GM18907 (cell line): Measurements from ENCODE around the gene YPEL4.

Source experiments
- ATAC-seq: cut with Tn5 transposase; IDR thresholded peaks from one replicate; pipeline ENCODE4 v1.9.1; 2021; ENCODE audit warnings: mild to moderate bottlenecking, moderate library complexity; ENCODE audit not compliant: unreplicated experiment

YPEL4 gene

DNA sequence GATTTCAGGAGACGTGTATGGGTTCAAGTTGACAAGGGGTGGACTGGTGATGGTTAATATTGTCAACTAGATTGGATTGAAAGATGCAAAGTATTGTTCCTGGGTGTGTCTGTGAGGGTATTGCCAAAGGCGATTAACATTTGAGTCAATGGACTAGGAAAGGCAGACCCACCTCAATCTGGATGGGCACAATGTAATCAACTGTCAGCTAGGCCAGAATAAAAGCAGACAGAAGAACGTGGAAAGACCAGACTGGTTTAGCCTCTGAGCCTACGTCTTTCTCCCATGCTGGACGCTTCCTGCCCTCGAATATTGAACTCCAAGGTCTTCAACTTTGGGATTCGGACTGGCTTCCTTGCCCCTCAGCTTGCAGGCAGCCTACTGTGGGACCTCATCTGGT, 1.7 kb upstream of the YPEL4 start:
- ATAC-seq, result no peak

DNA sequence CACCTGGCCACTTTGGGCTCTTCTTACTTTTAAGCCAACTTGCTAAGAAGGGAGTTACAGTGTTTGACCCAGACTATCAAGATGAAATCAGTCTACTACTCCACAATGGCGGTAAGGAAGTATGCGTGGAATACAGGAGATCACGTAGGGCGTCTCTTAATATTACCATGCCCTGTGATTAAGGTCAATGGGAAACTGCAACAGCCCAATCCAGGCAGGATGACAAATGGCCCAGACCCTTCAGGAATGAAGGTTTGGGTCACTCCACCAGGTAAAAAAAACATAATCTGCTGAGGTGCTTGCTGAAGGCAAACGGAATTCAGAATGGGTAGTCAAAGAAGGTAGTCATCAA, 1.0 kb upstream of the YPEL4 start:
- ATAC-seq, result no peak

- no peak for ATAC-seq
These were observed 644 bp downstream of the YPEL4 start for GRCh38 chr11:57648801-57649735.

GRCh38 chr11:57647960-57648800, 1.5 kb downstream of the YPEL4 start:
- no peak for ATAC-seq

DNA sequence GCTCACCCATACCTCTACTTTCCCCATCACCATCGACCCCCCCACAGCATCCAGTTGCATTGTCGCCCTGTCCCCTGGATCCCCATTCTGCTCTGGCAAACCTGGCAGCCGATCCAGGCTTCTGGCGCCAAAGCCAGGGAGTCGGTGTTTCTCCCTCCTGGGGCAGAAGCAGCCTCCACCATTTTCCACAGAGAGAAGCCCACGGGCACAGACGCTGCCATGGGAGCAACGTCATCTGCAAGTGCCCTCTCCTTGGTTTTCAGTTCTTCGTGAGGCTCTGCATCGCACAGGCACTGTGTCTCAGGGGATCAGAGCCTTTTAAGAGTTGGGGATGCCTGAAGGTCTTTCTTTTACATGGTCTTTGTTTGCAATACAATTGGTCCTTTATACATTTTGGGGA, 2.3 kb downstream of the YPEL4 start:
- ATAC-seq, result no peak

- ATAC-seq, result no peak
These were observed 2.9 kb downstream of the YPEL4 start for GRCh38 chr11:57646799-57647303.

- ATAC-seq, result no peak
These were observed 3.4 kb downstream of the YPEL4 start for GRCh38 chr11:57646194-57646798.

DNA sequence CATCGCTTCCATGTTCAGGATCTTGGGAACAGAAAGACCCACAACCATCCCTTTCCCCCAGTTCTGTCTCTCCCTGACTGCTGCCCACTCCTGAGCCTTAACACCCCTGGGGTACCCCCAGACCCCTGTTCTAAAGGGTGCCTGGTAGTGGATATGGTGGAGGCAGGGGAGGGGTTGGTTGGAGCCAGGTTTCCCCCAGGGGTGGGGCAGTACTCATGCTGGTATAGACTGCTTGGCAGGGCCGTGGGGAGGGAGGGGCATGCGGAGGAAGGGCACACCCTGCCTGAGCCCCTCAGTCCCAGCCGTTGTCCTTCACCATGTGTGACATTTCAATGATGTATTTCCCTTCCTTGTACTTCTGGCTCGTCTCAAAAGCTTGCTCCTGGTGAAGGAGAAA, 4.0 kb downstream of the YPEL4 start:
- ATAC-seq, result no peak

- ATAC-seq, result peak; percentile 56
These were observed 4.7 kb downstream of the YPEL4 start for GRCh38 chr11:57644748-57645688.

DNA sequence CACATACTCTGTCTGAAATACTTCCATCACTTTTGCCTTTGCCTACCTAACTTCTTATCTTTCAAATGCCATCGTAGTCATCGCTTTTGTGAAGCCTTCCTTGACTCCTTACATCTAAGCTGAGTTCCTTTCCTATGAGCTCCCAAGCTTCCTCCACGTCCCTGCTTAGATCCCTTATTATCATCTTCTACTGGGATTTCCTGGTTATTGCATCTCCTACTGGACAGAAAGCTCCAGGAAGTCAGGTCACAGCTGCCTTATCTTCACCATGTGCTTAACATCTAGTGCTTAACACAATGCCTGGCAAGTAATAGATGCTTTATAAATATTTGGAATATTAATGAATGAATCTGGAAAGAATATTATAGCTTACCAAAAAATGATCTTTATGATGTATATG, 5.9 kb downstream of the YPEL4 start:
- ATAC-seq, result no peak

GRCh38 chr11:57641011-57641807, 8.5 kb downstream of the YPEL4 start:
- peak; percentile 25 for ATAC-seq

DNA sequence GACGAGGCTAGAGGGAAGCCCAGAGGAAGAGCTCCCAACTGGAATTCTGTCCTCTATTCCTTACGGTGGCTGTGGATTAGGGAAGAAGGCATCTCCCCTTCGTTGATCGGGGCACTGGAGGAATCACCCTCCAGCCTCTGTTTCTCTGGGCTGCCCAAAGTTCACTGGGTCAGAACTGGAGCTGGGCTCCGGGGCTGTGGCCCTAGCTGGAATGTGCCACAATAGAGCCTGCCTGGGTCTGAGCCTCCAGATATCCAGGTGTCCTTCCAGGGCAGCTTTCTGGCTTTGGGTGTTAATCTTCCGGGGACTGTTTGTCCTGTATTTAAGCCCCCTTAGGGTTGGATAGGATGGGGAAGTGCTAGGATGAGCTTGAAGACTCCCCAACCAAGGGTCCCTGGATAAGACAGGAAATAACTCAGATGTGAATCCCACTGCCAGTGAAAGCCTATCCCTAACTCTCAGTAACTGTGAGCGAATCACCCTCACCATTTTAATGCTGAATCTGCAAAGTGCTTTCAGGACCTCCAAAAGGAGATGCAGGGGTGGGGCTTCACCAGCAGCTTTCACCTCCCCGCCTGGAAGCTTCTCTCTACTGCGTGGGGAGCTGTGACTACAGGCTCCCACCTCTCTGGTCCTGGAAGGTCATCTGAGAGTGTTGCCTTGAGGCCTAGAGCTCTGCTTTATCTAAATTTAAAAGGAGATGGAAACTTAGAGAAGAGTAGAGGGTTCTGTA, 9.5 kb downstream of the YPEL4 start:
- no peak for ATAC-seq

DNA sequence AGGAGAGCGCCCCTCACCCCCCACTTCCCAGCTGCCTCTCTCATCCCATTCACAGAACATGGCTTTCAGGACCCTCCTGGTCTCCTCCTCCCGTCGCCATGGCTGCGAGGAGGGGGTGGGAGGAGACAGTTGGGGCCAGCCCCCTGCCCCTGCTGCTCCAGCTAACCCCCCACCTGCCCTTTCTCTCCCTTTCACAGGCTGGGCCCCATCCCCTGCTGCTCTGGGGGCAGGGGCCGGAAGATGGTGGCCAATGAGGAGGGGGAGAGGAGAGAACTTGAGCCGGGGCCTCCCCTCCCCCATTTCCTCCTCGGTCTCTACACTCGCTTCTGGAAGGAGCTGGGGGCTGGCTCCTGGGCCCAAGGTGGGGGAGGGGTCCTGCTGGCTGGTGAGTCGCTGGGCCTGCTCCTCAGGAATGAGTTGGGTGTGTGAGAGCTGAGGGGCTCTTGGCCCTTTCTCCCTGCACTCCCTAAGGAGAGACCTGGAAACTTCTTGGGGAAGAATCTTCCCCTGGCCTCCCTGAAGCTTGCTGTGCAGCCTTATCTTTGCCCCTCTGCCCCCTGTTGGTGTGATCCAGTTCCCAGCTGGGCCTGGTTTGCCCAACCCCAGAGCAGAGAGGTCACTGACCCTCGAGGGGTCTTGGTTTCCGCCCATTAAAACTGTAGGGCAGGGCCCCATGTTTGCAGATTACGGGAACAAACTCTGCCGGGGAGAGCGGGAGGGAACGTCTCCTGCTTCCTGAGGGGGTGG, 10.2 kb downstream of the YPEL4 start:
- no peak for ATAC-seq

GRCh38 chr11:57638811-57639320, 10.8 kb downstream of the YPEL4 start:
- ATAC-seq, result no peak

- ATAC-seq, result no peak
These were observed 11.5 kb downstream of the YPEL4 start for GRCh38 chr11:57638005-57638781.

DNA sequence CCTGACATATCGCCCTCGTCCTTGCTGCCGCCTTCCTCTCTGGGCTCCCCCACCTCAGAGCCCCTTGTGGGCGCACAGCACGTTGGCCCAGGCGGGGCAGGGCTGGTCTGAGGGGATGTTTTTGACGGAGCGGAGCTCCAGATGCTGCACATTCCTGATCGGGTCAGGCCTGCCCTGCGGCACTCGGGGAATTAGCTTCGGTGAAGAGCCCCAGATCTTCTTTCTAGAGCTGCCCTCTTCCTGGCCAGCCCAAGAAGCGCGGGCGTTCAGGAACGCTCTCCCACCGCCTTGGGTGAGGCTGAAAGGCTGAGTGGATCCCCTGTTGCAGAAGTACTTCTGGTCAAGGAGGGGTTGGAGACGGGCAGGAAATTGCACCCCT, 12.1 kb downstream of the YPEL4 start:
- no peak for ATAC-seq

GRCh38 chr11:57635246-57635645, 14.5 kb downstream of the YPEL4 start:
- no peak for ATAC-seq
